Measurements from ENCODE around the gene COL1A2. TPM values are rescaled to one million over a fixed set of nuclear protein-coding genes. Genes with fewer than 3 reads are reported as not detected.

The COL1A2 gene
- total and polyA plus RNA-seq, 2 experiments from 2014 or later, result 76.6 to 122 TPM

- Histone ChIP-seq H3K36me3 (no peaks in the 10 kb centered on the region), H3K4me3 (no peak overlapping the region), H3K9me3 (ENCODE audit: low read depth) (no peaks in the 10 kb centered on the region), H3K27me3 (no peaks in the 10 kb centered on the region), H3K27ac (no peak overlapping the region), H3K4me1 (ENCODE audit: low read depth) (peaks cover 6% of the 10 kb centered on the region)
- TF ChIP-seq CTCF (IDR thresholded peaks at IDR 0.05; ENCODE audit: low read depth, low read length), result no peak
- no peak for DNase-seq (ENCODE audit: low read depth in 1 of 2, low spot score in 1 of 2)
Measured at GRCh38 chr7:94364816-94365215, 29.9 kb upstream of the COL1A2 start.

DNA sequence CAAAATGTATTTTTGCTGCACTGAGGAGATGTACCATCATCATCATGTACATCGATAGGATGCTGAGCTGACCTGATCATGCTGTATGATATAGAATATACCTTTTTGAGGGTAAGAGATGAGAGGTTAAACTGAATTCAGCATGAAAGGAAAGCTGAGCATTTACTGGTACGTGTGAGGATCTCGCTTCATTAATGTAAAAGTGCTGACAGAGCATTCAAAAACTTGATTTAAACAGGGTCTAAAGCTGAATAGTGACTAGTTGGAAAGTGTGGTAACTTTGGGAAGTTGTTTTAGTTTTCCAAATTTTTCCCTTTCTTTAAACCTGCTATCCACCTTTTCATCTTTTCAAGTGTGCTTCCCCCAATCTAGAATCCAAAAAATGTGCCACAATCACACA lies 28.5 kb upstream of the COL1A2 start:
- Histone ChIP-seq H3K9me3 (ENCODE audit: low read depth) (no peaks in the 10 kb centered on the region), H3K27me3 (no peaks in the 10 kb centered on the region), H3K4me3 (no peak overlapping the region), H3K27ac (peak overlapping the region; percentile 63), H3K4me1 (ENCODE audit: low read depth) (peaks cover 6% of the 10 kb centered on the region), H3K36me3 (no peaks in the 10 kb centered on the region)
- DNase-seq (ENCODE audit: low read depth in 1 of 2, low spot score in 1 of 2), result no peak
- TF ChIP-seq CTCF (IDR thresholded peaks at IDR 0.05; ENCODE audit: low read depth, low read length), result no peak

DNA sequence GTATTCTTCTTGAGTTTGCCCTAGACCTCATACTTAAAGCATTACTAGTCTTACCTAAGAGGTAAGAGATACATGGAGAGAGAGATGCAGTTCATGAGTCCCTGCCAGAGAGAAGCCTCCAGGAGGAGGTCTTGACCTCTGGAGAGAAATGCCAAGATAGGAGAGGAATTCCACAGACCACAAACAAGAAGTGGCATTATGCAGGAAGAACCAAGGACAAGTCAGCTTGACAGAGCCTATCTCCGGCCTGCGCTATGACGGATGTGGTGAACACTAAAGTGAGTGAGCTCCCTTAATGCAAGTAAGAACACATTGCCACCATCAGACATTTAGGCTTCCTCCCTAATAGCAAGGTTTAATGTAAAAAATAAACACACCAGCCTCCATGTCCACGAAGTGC lies 27.9 kb upstream of the COL1A2 start:
- H3K36me3 ChIP-seq, result no peaks in the 10 kb centered on the region
- H3K9me3 ChIP-seq (ENCODE audit: low read depth), result no peaks in the 10 kb centered on the region
- H3K27ac ChIP-seq, result peak overlapping the region; percentile 63
- H3K4me1 ChIP-seq (ENCODE audit: low read depth), result peaks cover 6% of the 10 kb centered on the region
- H3K4me3 ChIP-seq, result no peak overlapping the region
- TF ChIP-seq CTCF (IDR thresholded peaks at IDR 0.05; ENCODE audit: low read depth, low read length), result no peak
- peak in 1 of 2 donors; percentile 57 for DNase-seq (ENCODE audit: low read depth in 1 of 2, low spot score in 1 of 2)
- no peaks in the 10 kb centered on the region for H3K27me3 ChIP-seq

- Histone ChIP-seq H3K9me3 (ENCODE audit: low read depth) (no peaks in the 10 kb centered on the region), H3K4me1 (ENCODE audit: low read depth) (peaks cover 6% of the 10 kb centered on the region), H3K27ac (no peak overlapping the region), H3K27me3 (no peaks in the 10 kb centered on the region), H3K36me3 (no peaks in the 10 kb centered on the region), H3K4me3 (no peak overlapping the region)
- peak in 1 of 2 donors; percentile 67 for DNase-seq (ENCODE audit: low read depth in 1 of 2, low spot score in 1 of 2)
- no peak for TF ChIP-seq CTCF (IDR thresholded peaks at IDR 0.05; ENCODE audit: low read depth, low read length)
Measured at GRCh38 chr7:94367949-94368348, 26.7 kb upstream of the COL1A2 start.

GRCh38 chr7:94368371-94368791 lies 26.3 kb upstream of the COL1A2 start:
- DNase-seq (ENCODE audit: low read depth in 1 of 2, low spot score in 1 of 2), result peak in 1 of 2 donors; percentile 95
- H3K27ac ChIP-seq, result no peak overlapping the region
- H3K9me3 ChIP-seq (ENCODE audit: low read depth), result no peaks in the 10 kb centered on the region
- H3K36me3 ChIP-seq, result no peaks in the 10 kb centered on the region
- H3K27me3 ChIP-seq, result no peaks in the 10 kb centered on the region
- no peak overlapping the region for H3K4me3 ChIP-seq
- peaks cover 6% of the 10 kb centered on the region for H3K4me1 ChIP-seq (ENCODE audit: low read depth)
- no peak for TF ChIP-seq CTCF (IDR thresholded peaks at IDR 0.05; ENCODE audit: low read depth, low read length)

GRCh38 chr7:94374231-94374630 lies 20.5 kb upstream of the COL1A2 start:
- DNase-seq (ENCODE audit: low read depth in 1 of 2, low spot score in 1 of 2), result peak; percentile 45 to 96
- H3K27ac ChIP-seq, result no peak overlapping the region

More at GRCh38 chr7:94374231-94374630, 20.5 kb upstream of the COL1A2 start:
- Histone ChIP-seq H3K27me3 (no peaks in the 10 kb centered on the region), H3K36me3 (no peaks in the 10 kb centered on the region), H3K9me3 (ENCODE audit: low read depth) (no peaks in the 10 kb centered on the region), H3K4me1 (ENCODE audit: low read depth) (peaks cover 15% of the 10 kb centered on the region), H3K4me3 (no peak overlapping the region)
- peak; percentile 18 for TF ChIP-seq CTCF (IDR thresholded peaks at IDR 0.05; ENCODE audit: low read depth, low read length)
